K562 (cell line): ENCODE results near the gene TM9SF4. TPM values are rescaled to one million over a fixed set of nuclear protein-coding genes. Genes with fewer than 3 reads are reported as not detected.

ENCODE experiments used
- BDP1 ChIP-seq: IDR thresholded peaks from 3 replicates; pipeline ENCODE4 v1.6.1; 2011; ENCODE audit not compliant: insufficient read length, insufficient read depth
- CBX3 ChIP-seq, 2 experiments: IDR thresholded peaks; 1 replicate in 1 of 2; 2 replicates in 1 of 2; pipeline ENCODE4 v1.6.1; 2012; ENCODE audit warnings: inconsistent platforms in 2 of 2, low read length in 2 of 2, borderline replicate concordance in 1 of 2, control low read depth in 1 of 2
- KDM4B ChIP-seq, 2 experiments: fragments of 450-650 bp in 1 of 2; sonication (generic) in 1 of 2; IDR thresholded peaks; 2 replicates each; pipeline ENCODE4 v1.6.1; 2016 to 2017; ENCODE audit warnings: borderline replicate concordance in 2 of 2, antibody characterized with exemption in 1 of 2, low read depth in 1 of 2, mild to moderate bottlenecking in 1 of 2
- MCM2 ChIP-seq: fragments of 450-650 bp; IDR thresholded peaks from 2 replicates; pipeline ENCODE4 v1.6.1; 2017; ENCODE audit warnings: low read depth, mild to moderate bottlenecking
- PCBP2 ChIP-seq: fragments of 200-400 bp; formaldehyde crosslinking; IDR thresholded peaks from 2 replicates; pipeline ENCODE4 v1.6.1; 2018; ENCODE audit warnings: low read length, low read depth, mild to moderate bottlenecking, moderate library complexity; ENCODE audit not compliant: poor library complexity, severe bottlenecking
- polyA plus RNA-seq, 8 experiments: library from polyadenylated mRNA; depleted of rRNA in 4 of 8; stranded (reverse) in 5 of 8; unstranded in 3 of 8; fragments of >200 nt; fragmentation: Nextera tagmentation in 2 of 8; fragmentation: Illumina TruSeq in 1 of 8; extraction: Ambion mirVana in 2 of 8; extraction: Trizol in 1 of 8; gene quantifications; 2 replicates each; pipeline versions ENCODE4 v1.2.1 to v1.2.3, GENCODE V29; 2011 to 2014; ENCODE audit warnings: inconsistent platforms in 1 of 8, missing spikeins in 1 of 8
- total RNA-seq, 7 experiments: library from RNA; depleted of rRNA in 6 of 7; stranded (reverse); fragments of >200 nt in 6 of 7; fragmentation: Illumina TruSeq in 2 of 7; extraction: Trizol in 2 of 7; gene quantifications; 2 replicates each; pipeline versions ENCODE4 v1.2.1 to v1.2.3, GENCODE V29; 2011 to 2021; ENCODE audit warnings: low replicate concordance in 1 of 7
- TF ChIP-seq, protein P1 (sequence below): fragments of 150-350 bp; IDR thresholded peaks from 2 replicates; pipeline ENCODE4 v1.6.1; 2014; ENCODE audit warnings: low read depth, mild to moderate bottlenecking, low read length, borderline replicate concordance
- TF ChIP-seq, protein P2 (sequence below): IDR thresholded peaks from 2 replicates; pipeline ENCODE4 v1.6.1; 2011; ENCODE audit not compliant: insufficient read length; ENCODE audit errors: extremely low read depth

The TM9SF4 gene
- total and polyA plus RNA-seq, 9 of the 15 experiments (the other 6 are each of a cell fraction or from before 2014, with no cell fraction given) = 14.5 to 46.3 (median 26.9) TPM

DNA sequence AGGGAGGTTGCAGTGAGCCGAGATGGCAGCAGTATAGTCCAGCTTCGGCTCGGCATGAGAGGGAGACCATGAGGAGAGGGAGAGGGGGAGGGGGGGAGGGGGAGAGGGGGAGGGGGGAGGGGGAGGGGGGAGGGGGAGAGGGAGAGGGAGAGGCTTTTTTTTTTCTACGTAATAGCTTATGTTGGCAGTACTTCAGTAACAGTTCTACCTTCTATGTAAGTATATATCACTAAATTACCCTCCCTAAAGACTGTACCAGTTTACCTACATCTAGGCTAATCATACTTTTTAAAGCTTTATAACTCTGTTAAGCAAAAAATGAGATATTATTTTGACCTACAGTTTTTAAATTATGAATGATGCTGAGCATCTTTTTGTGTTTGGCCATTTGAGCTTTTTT lies 13.6 kb downstream of the TM9SF4 start (continued):
- TF ChIP-seq, protein P1, sequence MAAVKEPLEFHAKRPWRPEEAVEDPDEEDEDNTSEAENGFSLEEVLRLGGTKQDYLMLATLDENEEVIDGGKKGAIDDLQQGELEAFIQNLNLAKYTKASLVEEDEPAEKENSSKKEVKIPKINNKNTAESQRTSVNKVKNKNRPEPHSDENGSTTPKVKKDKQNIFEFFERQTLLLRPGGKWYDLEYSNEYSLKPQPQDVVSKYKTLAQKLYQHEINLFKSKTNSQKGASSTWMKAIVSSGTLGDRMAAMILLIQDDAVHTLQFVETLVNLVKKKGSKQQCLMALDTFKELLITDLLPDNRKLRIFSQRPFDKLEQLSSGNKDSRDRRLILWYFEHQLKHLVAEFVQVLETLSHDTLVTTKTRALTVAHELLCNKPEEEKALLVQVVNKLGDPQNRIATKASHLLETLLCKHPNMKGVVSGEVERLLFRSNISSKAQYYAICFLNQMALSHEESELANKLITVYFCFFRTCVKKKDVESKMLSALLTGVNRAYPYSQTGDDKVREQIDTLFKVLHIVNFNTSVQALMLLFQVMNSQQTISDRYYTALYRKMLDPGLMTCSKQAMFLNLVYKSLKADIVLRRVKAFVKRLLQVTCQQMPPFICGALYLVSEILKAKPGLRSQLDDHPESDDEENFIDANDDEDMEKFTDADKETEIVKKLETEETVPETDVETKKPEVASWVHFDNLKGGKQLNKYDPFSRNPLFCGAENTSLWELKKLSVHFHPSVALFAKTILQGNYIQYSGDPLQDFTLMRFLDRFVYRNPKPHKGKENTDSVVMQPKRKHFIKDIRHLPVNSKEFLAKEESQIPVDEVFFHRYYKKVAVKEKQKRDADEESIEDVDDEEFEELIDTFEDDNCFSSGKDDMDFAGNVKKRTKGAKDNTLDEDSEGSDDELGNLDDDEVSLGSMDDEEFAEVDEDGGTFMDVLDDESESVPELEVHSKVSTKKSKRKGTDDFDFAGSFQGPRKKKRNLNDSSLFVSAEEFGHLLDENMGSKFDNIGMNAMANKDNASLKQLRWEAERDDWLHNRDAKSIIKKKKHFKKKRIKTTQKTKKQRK = no peak
- no peak for TF ChIP-seq KDM4B (IDR thresholded peaks at IDR 0.05; ENCODE audit: borderline replicate concordance in 2 of 2, low read depth in 1 of 2)
- peak; percentile 35 for TF ChIP-seq PCBP2
- TF ChIP-seq CBX3 (IDR thresholded peaks at IDR 0.05; ENCODE audit: borderline replicate concordance in 1 of 2, low read length in 2 of 2) = no peak
- TF ChIP-seq MCM2 = no peak
- no peak for TF ChIP-seq BDP1
- TF ChIP-seq, protein P2, sequence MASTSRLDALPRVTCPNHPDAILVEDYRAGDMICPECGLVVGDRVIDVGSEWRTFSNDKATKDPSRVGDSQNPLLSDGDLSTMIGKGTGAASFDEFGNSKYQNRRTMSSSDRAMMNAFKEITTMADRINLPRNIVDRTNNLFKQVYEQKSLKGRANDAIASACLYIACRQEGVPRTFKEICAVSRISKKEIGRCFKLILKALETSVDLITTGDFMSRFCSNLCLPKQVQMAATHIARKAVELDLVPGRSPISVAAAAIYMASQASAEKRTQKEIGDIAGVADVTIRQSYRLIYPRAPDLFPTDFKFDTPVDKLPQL = no peak
